ENCODE data around the gene AZGP1.
"Not testable (repeated sequence)": the region's sequence is repeated elsewhere in the genome, so short reads cannot be mapped to it uniquely, and the experiment has no call there.

AZGP1 gene

GRCh38 chr7:99953649-99954048 lies 22.2 kb downstream of the AZGP1 start:
- CTCF ChIA-PET, result no interaction called here
- POLR2A ChIA-PET, result no interaction called here
- TF ChIP-seq NFRKB (IDR thresholded peaks at IDR 0.05) (no peak), L3MBTL2 (conservative IDR thresholded peaks at IDR 0.05) (no peak), CTBP1 (IDR thresholded peaks at IDR 0.05; ENCODE audit: borderline replicate concordance) (no peak), SP1 (IDR thresholded peaks at IDR 0.05) (no peak), FOXK2 (IDR thresholded peaks at IDR 0.05) (no peak), PKNOX1 (IDR thresholded peaks at IDR 0.05) (no peak), ARNT (IDR thresholded peaks at IDR 0.05) (no peak), HDGF (IDR thresholded peaks at IDR 0.05; ENCODE audit: borderline replicate concordance) (no peak), BHLHE40 (IDR thresholded peaks at IDR 0.05; ENCODE audit: borderline replicate concordance) (no peak), FOXM1 (IDR thresholded peaks at IDR 0.05; ENCODE audit: borderline replicate concordance) (no peak), SUZ12 (IDR thresholded peaks at IDR 0.05) (no peak), ZNF384 (IDR thresholded peaks at IDR 0.05) (no peak), ELF4 (IDR thresholded peaks at IDR 0.05) (no peak), FOXA1 (IDR thresholded peaks at IDR 0.05) (no peak)
- no peak for DNase-seq (ENCODE audit: extremely low spot score)

GRCh38 chr7:99952649-99953048 lies 23.2 kb downstream of the AZGP1 start:
- CTCF ChIA-PET, POLR2A ChIA-PET: not testable (repeated sequence)

GRCh38 chr7:99950819-99951218 lies 25.0 kb downstream of the AZGP1 start:
- CTCF ChIA-PET, result interaction anchor here (1.4 kb wide), 1 partner anchor 39 kb away, joined by 4 read pairs; no protein-coding TSS in a partner anchor
- POLR2A ChIA-PET, result not testable (repeated sequence)

More at GRCh38 chr7:99952649-99953048, 23.2 kb downstream of the AZGP1 start:
- not testable (repeated sequence) for DNase-seq (ENCODE audit: extremely low spot score)

GRCh38 chr7:99949645-99950228 lies 26.1 kb downstream of the AZGP1 start:
- DNase-seq (ENCODE audit: extremely low spot score), result no peak
- ChIA-PET POLR2A (no interaction called here), CTCF (interaction anchor here (0.6 to 1.4 kb wide), 2 partner anchors 40 to 55 kb away, joined by 3 to 4 read pairs; no protein-coding TSS in a partner anchor)
- TF ChIP-seq L3MBTL2 (conservative IDR thresholded peaks at IDR 0.05) (no peak), ARNT (IDR thresholded peaks at IDR 0.05) (no peak), SP1 (IDR thresholded peaks at IDR 0.05) (no peak), CTBP1 (IDR thresholded peaks at IDR 0.05; ENCODE audit: borderline replicate concordance) (no peak), PKNOX1 (IDR thresholded peaks at IDR 0.05) (no peak), SUZ12 (IDR thresholded peaks at IDR 0.05) (no peak), ELF4 (IDR thresholded peaks at IDR 0.05) (no peak), FOXA1 (IDR thresholded peaks at IDR 0.05) (no peak), ZNF384 (IDR thresholded peaks at IDR 0.05) (no peak), TARDBP (IDR thresholded peaks at IDR 0.05) (no peak), BHLHE40 (IDR thresholded peaks at IDR 0.05; ENCODE audit: borderline replicate concordance) (no peak), FOXM1 (IDR thresholded peaks at IDR 0.05; ENCODE audit: borderline replicate concordance) (no peak), FOXK2 (IDR thresholded peaks at IDR 0.05) (no peak), HDGF (IDR thresholded peaks at IDR 0.05; ENCODE audit: borderline replicate concordance) (no peak), NFRKB (IDR thresholded peaks at IDR 0.05) (no peak), LEF1 (IDR thresholded peaks at IDR 0.05; ENCODE audit: borderline replicate concordance) (no peak)

More at GRCh38 chr7:99950819-99951218, 25.0 kb downstream of the AZGP1 start:
- not testable (repeated sequence) for DNase-seq (ENCODE audit: extremely low spot score)

GRCh38 chr7:99947608-99948007 lies 28.2 kb downstream of the AZGP1 start:
- TF ChIP-seq FOXK2 (IDR thresholded peaks at IDR 0.05) (no peak), FOXM1 (IDR thresholded peaks at IDR 0.05; ENCODE audit: borderline replicate concordance) (no peak), ARNT (IDR thresholded peaks at IDR 0.05) (no peak), SP1 (IDR thresholded peaks at IDR 0.05) (no peak), BHLHE40 (IDR thresholded peaks at IDR 0.05; ENCODE audit: borderline replicate concordance) (no peak), PKNOX1 (IDR thresholded peaks at IDR 0.05) (no peak), SUZ12 (IDR thresholded peaks at IDR 0.05) (no peak), FOXA1 (IDR thresholded peaks at IDR 0.05) (no peak), NFRKB (IDR thresholded peaks at IDR 0.05) (no peak), ZNF384 (IDR thresholded peaks at IDR 0.05) (no peak), CTBP1 (IDR thresholded peaks at IDR 0.05; ENCODE audit: borderline replicate concordance) (no peak), LEF1 (IDR thresholded peaks at IDR 0.05; ENCODE audit: borderline replicate concordance) (no peak), L3MBTL2 (conservative IDR thresholded peaks at IDR 0.05) (no peak), TARDBP (IDR thresholded peaks at IDR 0.05) (no peak), HDGF (IDR thresholded peaks at IDR 0.05; ENCODE audit: borderline replicate concordance) (no peak), ELF4 (IDR thresholded peaks at IDR 0.05) (no peak)
- CTCF ChIA-PET, result no interaction called here
- no peak for DNase-seq (ENCODE audit: extremely low spot score)
- POLR2A ChIA-PET, result interaction anchor here (0.7 kb wide), 1 partner anchor 29 kb away, joined by 3 read pairs; no protein-coding TSS in a partner anchor

- TF ChIP-seq BHLHE40 (IDR thresholded peaks at IDR 0.05; ENCODE audit: borderline replicate concordance) (no peak), FOXA1 (IDR thresholded peaks at IDR 0.05) (no peak), HDGF (IDR thresholded peaks at IDR 0.05; ENCODE audit: borderline replicate concordance) (no peak), LEF1 (IDR thresholded peaks at IDR 0.05; ENCODE audit: borderline replicate concordance) (no peak), L3MBTL2 (conservative IDR thresholded peaks at IDR 0.05) (no peak), ELF4 (IDR thresholded peaks at IDR 0.05) (no peak), SUZ12 (IDR thresholded peaks at IDR 0.05) (no peak), ARNT (IDR thresholded peaks at IDR 0.05) (no peak), TARDBP (IDR thresholded peaks at IDR 0.05) (no peak), FOXK2 (IDR thresholded peaks at IDR 0.05) (no peak), SP1 (IDR thresholded peaks at IDR 0.05) (no peak), NFRKB (IDR thresholded peaks at IDR 0.05) (no peak), CTBP1 (IDR thresholded peaks at IDR 0.05; ENCODE audit: borderline replicate concordance) (no peak), ZNF384 (IDR thresholded peaks at IDR 0.05) (no peak), FOXM1 (IDR thresholded peaks at IDR 0.05; ENCODE audit: borderline replicate concordance) (no peak), PKNOX1 (IDR thresholded peaks at IDR 0.05) (no peak)
- CTCF ChIA-PET, result no interaction called here
- POLR2A ChIA-PET, result interaction anchor here (1.2 kb wide), 1 partner anchor 15 kb away, joined by 6 read pairs; the partner anchor contains the start of gene GJC3
- no peak for DNase-seq (ENCODE audit: extremely low spot score)
Measured at GRCh38 chr7:99944497-99945070, 31.2 kb downstream of the AZGP1 start.
